HL-60 (cell line): ENCODE results near the gene E4F1.

Experiments
- DNase-seq, 2 experiments: peaks; one replicate each; pipeline ENCODE4 v3.0.0-alpha.2; 2010 to 2020; ENCODE audit warnings: low read depth in 1 of 2, low spot score in 1 of 2
- H3K27ac ChIP-seq: fragments of 250-450 bp; sonication (Bioruptor Pico); replicated peaks from 2 replicates; pipeline ENCODE4 v1.5.1; 2020; ENCODE audit warnings: mild to moderate bottlenecking, moderate library complexity
- H3K27me3 ChIP-seq: fragments of 250-450 bp; sonication (Bioruptor Pico); 2 replicates; pipeline ENCODE4 v1.5.1; 2021; ENCODE audit warnings: mild to moderate bottlenecking, moderate library complexity; ENCODE audit not compliant: insufficient read depth, poor library complexity, severe bottlenecking
- H3K4me3 ChIP-seq: replicated peaks from 2 replicates; pipeline ENCODE4 v1.5.1; 2011; ENCODE audit warnings: mild to moderate bottlenecking, control low read depth, low read length; ENCODE audit not compliant: insufficient read depth
- CTCF ChIP-seq: IDR thresholded peaks from one replicate; pipeline ENCODE4 v1.5.1; 2011; ENCODE audit warnings: low read length, control low read depth, inconsistent platforms; ENCODE audit not compliant: insufficient read depth
- GABPA ChIP-seq: IDR thresholded peaks from 2 replicates; pipeline ENCODE4 v1.6.1; 2012; ENCODE audit warnings: low read depth
- POLR2AphosphoS5 ChIP-seq: IDR thresholded peaks from 2 replicates; pipeline ENCODE4 v1.6.1; 2012; ENCODE audit warnings: low read depth
- REST ChIP-seq: IDR thresholded peaks from 2 replicates; pipeline ENCODE4 v1.6.1; 2012; ENCODE audit warnings: low read depth; ENCODE audit not compliant: insufficient replicate concordance
- SPI1 ChIP-seq: IDR thresholded peaks from 2 replicates; pipeline ENCODE4 v1.6.1; 2012; ENCODE audit warnings: low read depth, mild to moderate bottlenecking, borderline replicate concordance

The E4F1 gene

GRCh38 chr16:2209258-2210008, 14.0 kb upstream of the E4F1 start:
- H3K4me3 ChIP-seq: no peak overlapping the region
- DNase-seq: no peak
- H3K27me3 ChIP-seq: no peaks in the 10 kb centered on the region
- no peak overlapping the region for H3K27ac ChIP-seq
- TF ChIP-seq POLR2AphosphoS5 (no peak), REST (no peak), CTCF (no peak), SPI1 (no peak), GABPA (no peak)

GRCh38 chr16:2210009-2210332, 13.4 kb upstream of the E4F1 start:
- no peak for TF ChIP-seq REST
- no peak for TF ChIP-seq SPI1
- no peak for TF ChIP-seq CTCF
- TF ChIP-seq GABPA: no peak
- no peak for TF ChIP-seq POLR2AphosphoS5
- Histone ChIP-seq H3K27ac (no peak overlapping the region), H3K27me3 (no peaks in the 10 kb centered on the region), H3K4me3 (no peak overlapping the region)
- no peak for DNase-seq

GRCh38 chr16:2210386-2211365, 12.7 kb upstream of the E4F1 start, which contains the start of gene BRICD5:
Gene BRICD5, minus strand, starts transcription at chr16:2210863. Its CDS starts 30 bp downstream, at chr16:2210833.
- H3K27ac ChIP-seq: no peak within 1 kb of the TSS
- H3K4me3 ChIP-seq: no peak within 1 kb of the TSS
- no peak for DNase-seq
- TF ChIP-seq GABPA (no peak), SPI1 (no peak), POLR2AphosphoS5 (peak; percentile 23)
- H3K27me3 ChIP-seq: no peaks in the 10 kb centered on the region

GRCh38 chr16:2211923-2212347, 11.5 kb upstream of the E4F1 start:
- peak overlapping the region; percentile 87; the same call in 1 of the 2 replicates for H3K4me3 ChIP-seq
- H3K27ac ChIP-seq: peak overlapping the region; percentile 60
- no peaks in the 10 kb centered on the region for H3K27me3 ChIP-seq
- peak in 1 of 2 experiments; percentile 18 for DNase-seq
- TF ChIP-seq POLR2AphosphoS5 (peak; percentile 72), GABPA (no peak)
